ENCODE data around the gene UTP25.

UTP25 gene

DNA sequence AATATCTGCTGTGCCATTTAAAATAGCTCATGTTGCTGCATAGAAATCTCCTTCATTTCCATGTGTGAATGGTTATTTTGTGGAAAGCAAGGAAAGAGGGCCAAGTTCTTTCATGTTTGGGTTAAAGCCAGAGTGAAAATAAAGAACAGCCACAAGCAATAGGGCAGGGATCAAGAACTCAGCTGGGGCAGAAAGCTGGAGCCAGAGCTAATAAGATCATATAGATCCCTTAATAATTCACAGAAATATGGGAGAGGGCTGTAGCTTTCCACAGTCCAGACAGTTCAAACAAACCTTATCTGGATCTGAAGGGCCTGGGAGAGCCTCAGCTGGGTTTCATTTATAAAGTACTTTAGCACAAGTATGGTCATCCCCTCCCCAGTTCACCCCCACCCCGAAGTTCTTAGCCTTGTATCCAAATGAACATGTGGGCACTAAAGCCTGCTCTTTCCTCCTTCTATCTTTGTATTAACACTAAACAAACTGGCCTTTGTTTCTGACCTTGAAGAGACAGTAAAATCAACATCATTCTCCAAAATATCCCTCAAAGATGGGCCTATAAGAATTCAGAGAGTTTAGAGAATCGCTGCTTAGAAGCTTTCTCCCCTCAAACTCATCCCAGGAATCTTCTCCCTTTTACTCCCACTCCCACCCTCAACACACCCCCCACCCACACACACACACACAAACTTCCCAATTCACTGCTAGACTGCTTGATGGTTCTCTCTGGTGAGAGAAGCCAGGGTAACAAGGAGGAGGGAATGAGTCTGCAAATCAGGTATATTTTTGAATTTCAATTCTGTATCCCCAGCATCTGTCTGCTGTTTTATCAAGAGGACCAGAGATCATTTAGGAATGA is 41.7 kb downstream of the UTP25 start:
- no peak overlapping the region for H3K4me3 ChIP-seq (ENCODE audit: low read depth, low read length)
- no peak for TF ChIP-seq CTCF (IDR thresholded peaks at IDR 0.05; ENCODE audit: low read depth, low read length)
- in situ Hi-C loops (cut with HindIII; ENCODE audit: low sequenced_read_pairs) = loop anchor here (25.0 kb wide), 1 partner anchor 118 kb away; no protein-coding TSS in a partner anchor
- DNase-seq (ENCODE audit: low read depth, low spot score) = peak; percentile 48

DNA sequence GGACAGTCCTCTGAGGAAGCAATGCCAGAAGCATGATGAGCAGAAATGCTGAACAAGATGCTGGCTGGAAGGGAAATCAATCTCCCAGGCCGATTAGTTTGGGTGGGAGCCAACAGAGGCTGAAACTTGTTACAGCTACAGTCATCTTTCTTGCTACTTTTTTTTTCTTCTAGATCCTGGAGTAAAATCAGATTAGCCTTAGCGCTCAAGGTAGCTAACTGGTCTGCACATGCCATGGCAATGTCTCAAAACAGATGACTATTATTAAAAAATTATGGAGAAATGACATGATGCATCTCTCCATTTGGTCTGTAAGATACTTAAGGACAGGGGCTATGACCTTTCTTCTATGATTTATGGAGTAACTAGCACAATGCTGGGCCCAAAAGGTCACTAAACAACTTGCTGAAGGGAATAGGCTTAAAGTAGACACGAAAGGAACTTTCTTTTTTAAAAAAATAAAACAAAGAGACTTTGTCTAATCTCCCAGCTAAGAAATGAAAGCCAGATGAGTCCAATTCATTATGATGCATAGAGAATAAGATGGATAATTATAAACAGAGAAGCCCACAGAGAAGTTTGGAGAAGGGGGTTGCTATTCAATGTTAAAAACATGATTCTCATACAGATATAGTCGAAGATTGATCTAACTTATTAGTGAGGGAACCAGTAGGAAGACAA is 42.5 kb downstream of the UTP25 start:
- no peak overlapping the region for H3K4me3 ChIP-seq (ENCODE audit: low read depth, low read length)
- in situ Hi-C loops (cut with HindIII; ENCODE audit: low sequenced_read_pairs) = loop anchor here (25.0 kb wide), 1 partner anchor 117 kb away; no protein-coding TSS in a partner anchor
- TF ChIP-seq CTCF (IDR thresholded peaks at IDR 0.05; ENCODE audit: low read depth, low read length) = no peak
- DNase-seq (ENCODE audit: low read depth, low spot score) = no peak

DNA sequence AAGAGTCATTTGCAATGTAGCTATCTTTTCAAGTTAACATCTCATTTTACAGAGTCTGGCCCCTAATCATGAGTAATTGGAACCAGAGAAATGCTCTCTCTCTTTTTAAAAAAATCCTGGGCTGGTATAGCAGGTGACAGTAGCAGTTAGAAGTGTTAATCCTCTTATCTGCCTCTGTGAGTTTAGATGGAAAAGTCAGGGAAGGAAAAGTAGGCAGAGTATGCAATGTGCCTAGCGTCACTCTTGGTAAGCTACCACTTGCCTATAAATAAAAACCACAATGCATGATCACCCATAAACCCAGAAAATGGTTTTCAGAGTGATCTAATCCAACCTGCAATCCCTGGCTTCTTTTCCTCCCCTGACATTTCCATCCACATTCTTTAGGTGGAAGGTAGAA is 43.2 kb downstream of the UTP25 start:
- H3K4me3 ChIP-seq (ENCODE audit: low read depth, low read length) = no peak overlapping the region
- in situ Hi-C loops (cut with HindIII; ENCODE audit: low sequenced_read_pairs) = loop anchor here (25.0 kb wide), 1 partner anchor 116 kb away; no protein-coding TSS in a partner anchor
- no peak for DNase-seq (ENCODE audit: low read depth, low spot score)
- TF ChIP-seq CTCF (IDR thresholded peaks at IDR 0.05; ENCODE audit: low read depth, low read length) = no peak

DNA sequence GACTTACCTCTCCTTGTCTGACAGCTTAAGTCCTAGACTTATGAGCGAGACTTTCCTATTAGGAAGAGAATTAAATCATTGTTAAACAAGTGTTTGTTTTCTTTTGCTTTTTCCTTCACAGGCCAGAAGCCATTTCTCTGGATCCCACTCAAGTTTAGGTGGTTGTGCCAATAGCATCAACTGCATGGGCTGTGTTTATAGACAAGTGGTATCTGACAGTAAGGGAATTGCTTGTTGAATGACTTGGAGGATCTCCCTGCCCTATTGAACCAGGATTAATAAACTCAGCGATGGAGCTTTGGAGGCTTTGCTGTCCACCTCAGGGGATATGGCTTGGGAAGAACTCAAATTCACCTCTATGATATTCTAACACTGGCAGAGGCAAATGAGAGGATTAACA is 43.7 kb downstream of the UTP25 start:
- no peak for TF ChIP-seq CTCF (IDR thresholded peaks at IDR 0.05; ENCODE audit: low read depth, low read length)
- no peak for DNase-seq (ENCODE audit: low read depth, low spot score)
- in situ Hi-C loops (cut with HindIII; ENCODE audit: low sequenced_read_pairs) = loop anchor here (25.0 kb wide), 1 partner anchor 116 kb away; no protein-coding TSS in a partner anchor
- no peak overlapping the region for H3K4me3 ChIP-seq (ENCODE audit: low read depth, low read length)

- in situ Hi-C loops (cut with HindIII; ENCODE audit: low sequenced_read_pairs) = loop anchor here (25.0 kb wide), 1 partner anchor 114 kb away; no protein-coding TSS in a partner anchor
- DNase-seq (ENCODE audit: low read depth, low spot score) = peak; percentile 81
- no peak overlapping the region for H3K4me3 ChIP-seq (ENCODE audit: low read depth, low read length)
- TF ChIP-seq CTCF (IDR thresholded peaks at IDR 0.05; ENCODE audit: low read depth, low read length) = no peak
Measured at GRCh38 chr1:209873067-209873799, 45.5 kb downstream of the UTP25 start.

DNA sequence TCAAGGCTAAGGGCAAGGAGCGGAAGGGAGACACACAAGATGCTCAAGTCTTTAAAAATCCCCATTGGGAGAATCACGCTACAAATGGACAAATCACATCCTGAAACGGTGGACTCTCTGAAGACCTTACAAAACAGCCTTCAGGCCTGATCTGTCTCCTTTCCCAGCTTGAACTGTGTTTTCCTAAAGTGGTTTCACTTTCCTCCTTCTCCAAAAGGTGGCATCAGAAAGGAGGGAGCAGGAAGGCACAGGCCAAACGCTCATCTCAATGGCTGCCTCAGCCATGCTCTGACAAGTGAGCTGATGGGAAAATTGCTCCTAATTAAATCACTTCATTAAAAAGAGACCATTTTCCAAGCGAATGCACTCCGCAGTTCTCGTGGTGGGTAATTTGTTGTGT is 47.7 kb downstream of the UTP25 start:
- peak; percentile 60 for TF ChIP-seq CTCF (IDR thresholded peaks at IDR 0.05; ENCODE audit: low read depth, low read length)
- in situ Hi-C loops (cut with HindIII; ENCODE audit: low sequenced_read_pairs) = no loop called here
- peak; percentile 92 for DNase-seq (ENCODE audit: low read depth, low spot score)
- H3K4me3 ChIP-seq (ENCODE audit: low read depth, low read length) = no peak overlapping the region
